Kidney epithelial cell (primary cell): ENCODE data around the gene C19orf18. TPM values are rescaled to one million over a fixed set of nuclear protein-coding genes. Genes with fewer than 3 reads are reported as not detected.

Source experiments
- DNase-seq: peaks from one replicate; pipeline ENCODE4 v3.0.0-alpha.2; 2010; ENCODE audit warnings: low read depth
- H3K27me3 ChIP-seq: 2 replicates; pipeline ENCODE4 v1.6.0; 2011; ENCODE audit warnings: low read length; ENCODE audit not compliant: control insufficient read depth, insufficient read depth
- H3K36me3 ChIP-seq: 2 replicates; pipeline ENCODE4 v1.5.1; 2011; ENCODE audit warnings: low read length; ENCODE audit not compliant: control insufficient read depth, insufficient read depth
- H3K4me3 ChIP-seq: 2 replicates; pipeline ENCODE4 v1.5.1; 2011; ENCODE audit warnings: low read depth, mild to moderate bottlenecking, control low read depth, low read length
- CTCF ChIP-seq: IDR thresholded peaks from 2 replicates; pipeline ENCODE4 v1.5.1; 2011; ENCODE audit warnings: mild to moderate bottlenecking, moderate library complexity, low read length, control low read depth, inconsistent platforms; ENCODE audit not compliant: insufficient read depth, poor library complexity, severe bottlenecking
- total RNA-seq: library from RNA; depleted of rRNA; stranded (reverse); fragments of >200 nt; gene quantifications from 2 replicates; pipeline ENCODE4 v1.2.3, GENCODE V29; 2015

The C19orf18 gene
- total RNA-seq, 1 donor from 2014 or later = 0.17 TPM

DNA sequence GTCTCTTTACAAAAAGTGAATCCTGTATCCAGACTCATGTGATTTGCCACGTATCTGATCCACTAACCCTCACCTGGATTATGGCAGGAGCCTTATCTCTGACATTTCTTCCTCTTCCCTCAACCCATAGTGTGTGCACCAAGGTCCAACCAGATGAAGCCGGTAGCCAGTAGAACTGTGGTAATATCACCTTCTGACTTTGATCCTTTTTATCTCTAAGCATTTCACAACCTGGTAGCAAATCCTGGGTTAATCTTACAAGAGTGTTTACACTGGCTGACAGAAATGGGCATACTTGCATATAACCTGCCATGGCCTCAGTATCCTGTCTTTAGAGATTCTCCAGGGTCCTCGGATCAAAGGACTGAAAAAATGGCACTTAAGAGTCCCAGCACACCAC lies 59.8 kb downstream of the C19orf18 start:
- no peaks in the 10 kb centered on the region for H3K27me3 ChIP-seq
- no peak for TF ChIP-seq CTCF
- H3K4me3 ChIP-seq = no peak overlapping the region
- peaks cover 2% of the 10 kb centered on the region for H3K36me3 ChIP-seq
- DNase-seq = no peak

Other genes with a start within 250 kb of the C19orf18 start
- 2.9 and 4.2 TPM in 2 replicates for gene ZNF671, start 246.9 kb downstream of the C19orf18 start, total RNA-seq
- gene ZNF776, start 227.7 kb downstream of the C19orf18 start, total RNA-seq = 9.9 and 12.2 TPM in 2 replicates
- 9.0 and 10.9 TPM in 2 replicates for gene ZNF586, start 204.9 kb downstream of the C19orf18 start, total RNA-seq
- gene ZNF552, start 159.6 kb downstream of the C19orf18 start, total RNA-seq = 7.9 and 8.2 TPM in 2 replicates
- 15.3 and 16.3 TPM in 2 replicates for gene ZNF587B, start 144.2 kb downstream of the C19orf18 start, total RNA-seq
- 15.8 and 19.3 TPM in 2 replicates for gene ZNF587, start 124.7 kb downstream of the C19orf18 start, total RNA-seq
- gene ZNF814, start 85.5 kb downstream of the C19orf18 start, total RNA-seq = 9.9 and 19.3 TPM in 2 replicates
- gene ZNF417, start 57.9 kb downstream of the C19orf18 start, total RNA-seq = 7.3 and 12.3 TPM in 2 replicates
- 1.9 and 2.6 TPM in 2 replicates for gene ZNF418, start 39.1 kb downstream of the C19orf18 start, total RNA-seq
- 3.1 and 8.0 TPM in 2 replicates for gene ZNF256, start 26.8 kb downstream of the C19orf18 start, total RNA-seq
- 14.4 and 17.0 TPM in 2 replicates for gene ZNF606, start 28.3 kb upstream of the C19orf18 start, total RNA-seq
- not detected in 2 replicates for gene ZSCAN1, start 59.5 kb upstream of the C19orf18 start, total RNA-seq
- gene ZNF135, start 84.7 kb upstream of the C19orf18 start, total RNA-seq = 4.6 and 5.1 TPM in 2 replicates
- 64.9 and 79.3 TPM in 2 replicates for gene ZSCAN18, start 123.7 kb upstream of the C19orf18 start, total RNA-seq
- gene ZNF329, start 176.3 kb upstream of the C19orf18 start, total RNA-seq = 5.7 and 10.5 TPM in 2 replicates
- 16.8 and 25.3 TPM in 2 replicates for gene ZNF274, start 208.5 kb upstream of the C19orf18 start, total RNA-seq